Pancreas (tissue), 10 donors: Measurements from ENCODE around the gene METRN. TPM values are rescaled to one million over a fixed set of nuclear protein-coding genes. Genes with fewer than 3 reads are reported as not detected.

Experiments used
- ATAC-seq, 4 donors: fragments of 200-7000 bp; cut with Tn5 transposase; one replicate each; pipeline versions ENCODE4 v1.8.0 to v1.9.1; 2020; ENCODE audit warnings: mild to moderate bottlenecking in 4 of 4, moderate library complexity in 4 of 4
- DNase-seq, 6 donors: peaks; one replicate each; pipeline ENCODE4 v3.0.0-alpha.2; 2020
- FAIRE-seq: peaks from 2 replicates; lab custom pipeline; 2012; peaks lifted over from hg19 to GRCh38; lab: Jason Lieb, UNC
- H3K27ac ChIP-seq, 4 donors: fragments of 200-600 bp; sonication (generic); 1 replicate in 3 of 4; 2 replicates in 1 of 4; pipeline versions ENCODE4 v1.5.0 to v1.8.0; 2020
- H3K27me3 ChIP-seq, 4 donors: fragments of 200-600 bp; one replicate each; pipeline ENCODE4 v1.8.0; 2021
- H3K36me3 ChIP-seq, 3 donors: fragments of 200-600 bp; sonication (generic) in 1 of 3; one replicate each; pipeline versions ENCODE4 v1.5.0 to v1.8.0; 2020 to 2021
- H3K4me1 ChIP-seq, 3 donors: fragments of 200-600 bp; one replicate each; pipeline ENCODE4 v1.8.0; 2021
- H3K4me3 ChIP-seq, 4 donors: fragments of 200-600 bp; sonication (generic) in 2 of 4; one replicate each; pipeline versions ENCODE4 v1.5.0 to v1.8.0; 2020 to 2021
- H3K9me3 ChIP-seq, 4 donors: fragments of 200-600 bp; one replicate each; pipeline ENCODE4 v1.8.0; 2021
- WGBS, 2 donors: extraction: QIAGEN DNeasy Blood & Tissue Kit; methylation state at CpG; one replicate each; pipeline ENCODE4 v1.1.7; 2013; 5-methylcytosine and 5-hydroxymethylcytosine counted together
- intact Hi-C, 3 donors: fragments of 100-400 bp; cut with DNase I; formaldehyde crosslinking; loops; one replicate each; pipeline versions ENCODE4 v1.11.1 to v1.14.2; 2022
- polyA plus RNA-seq, 2 donors: library from polyadenylated mRNA; stranded (reverse); fragments of 200-250 nt; gene quantifications; one replicate each; pipeline ENCODE4 v1.2.3, GENCODE V29; 2013
- total RNA-seq, 6 donors: library from RNA; stranded (reverse); fragmentation: NEBNext Ultra II Directional in 4 of 6; extraction: Animal tissue kit (Norgen Biotek cat#: 25700) in 4 of 6; gene quantifications; one replicate each; pipeline versions ENCODE4 v1.2.1 to v1.2.4, GENCODE V29; 2021 to 2023
- TF ChIP-seq, protein P1 (sequence below), 4 donors: fragments of 200-600 bp; sonication (generic) in 3 of 4; IDR thresholded peaks; one replicate each; pipeline versions ENCODE4 v1.5.0 to v1.8.0; 2021; ENCODE audit warnings: antibody characterized with exemption in 4 of 4
- donor health status: healthy with polysubstance abuse.
- donor health status: DM: no; HTN: no; CAD: no; lungs with moderate emphysema.
- donor health status: DM: no; HTN: no; CAD: no.
- donor health status: control.
- donor health status: control.
- donor health status: Bipolar disorder and iron deficiency.
- donor health status: DM: yes; HTN: yes; CAD: no.
- donor health status: DM: no; HTN: no; CAD: no.
- donor health status: DM: no; HTN: no; CAD: no.
- donor health status: DM: yes; HTN: yes; CAD: no.

The METRN gene
- total and polyA plus RNA-seq, 8 donors, result 27.6 to 82.0 (median 42.2) TPM

DNA sequence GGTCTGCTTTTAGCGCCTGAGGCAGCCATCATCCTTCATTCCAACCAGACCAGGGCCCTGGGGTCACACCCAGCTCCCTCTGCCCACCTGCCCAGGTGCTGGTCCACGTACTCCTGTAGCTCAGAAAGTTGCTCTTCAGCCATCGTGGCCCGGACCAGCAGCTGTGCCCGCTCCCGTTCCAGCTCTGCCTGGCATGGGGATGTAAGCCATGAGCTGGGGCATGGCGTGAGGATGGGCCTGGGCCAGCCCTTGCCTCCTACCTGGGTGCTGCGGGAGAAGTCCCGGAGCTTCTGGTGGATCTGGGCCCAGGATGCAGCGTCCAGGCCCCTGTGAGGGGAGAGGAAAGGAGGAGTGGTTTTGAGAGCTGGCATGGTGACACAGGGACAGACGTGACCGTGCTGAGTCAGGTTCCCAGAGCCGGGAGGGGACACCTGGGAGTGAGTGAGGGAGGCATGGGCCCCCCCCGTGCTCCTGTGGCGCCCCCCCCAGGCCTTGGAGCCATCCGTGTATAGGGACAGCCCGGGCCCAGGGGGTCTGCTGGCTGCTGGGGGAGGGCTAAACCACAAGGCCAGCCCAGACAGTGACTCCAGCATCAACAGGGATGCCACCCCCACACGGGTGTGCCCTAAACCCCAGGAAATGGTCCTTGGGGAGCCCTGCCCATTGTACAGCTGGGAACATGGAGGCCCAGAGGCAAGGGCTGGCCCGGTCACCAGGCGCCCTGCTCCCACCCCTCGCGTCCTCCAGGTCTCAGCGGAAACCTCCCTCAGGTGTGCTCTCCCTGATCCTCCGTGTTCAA lies 8.1 kb downstream of the METRN start:
- no peak overlapping the region for H3K4me3 ChIP-seq
- DNase-seq (peak in 2 of 6 donors; percentile 42 to 82), ATAC-seq (no peak), FAIRE-seq (no peak)
- H3K27ac ChIP-seq, result no peak overlapping the region
- no peaks in the 10 kb centered on the region for H3K9me3 ChIP-seq
- H3K36me3 ChIP-seq, result no peaks in the 10 kb centered on the region
- intact Hi-C loops, result no loop called here
- TF ChIP-seq, protein P1, sequence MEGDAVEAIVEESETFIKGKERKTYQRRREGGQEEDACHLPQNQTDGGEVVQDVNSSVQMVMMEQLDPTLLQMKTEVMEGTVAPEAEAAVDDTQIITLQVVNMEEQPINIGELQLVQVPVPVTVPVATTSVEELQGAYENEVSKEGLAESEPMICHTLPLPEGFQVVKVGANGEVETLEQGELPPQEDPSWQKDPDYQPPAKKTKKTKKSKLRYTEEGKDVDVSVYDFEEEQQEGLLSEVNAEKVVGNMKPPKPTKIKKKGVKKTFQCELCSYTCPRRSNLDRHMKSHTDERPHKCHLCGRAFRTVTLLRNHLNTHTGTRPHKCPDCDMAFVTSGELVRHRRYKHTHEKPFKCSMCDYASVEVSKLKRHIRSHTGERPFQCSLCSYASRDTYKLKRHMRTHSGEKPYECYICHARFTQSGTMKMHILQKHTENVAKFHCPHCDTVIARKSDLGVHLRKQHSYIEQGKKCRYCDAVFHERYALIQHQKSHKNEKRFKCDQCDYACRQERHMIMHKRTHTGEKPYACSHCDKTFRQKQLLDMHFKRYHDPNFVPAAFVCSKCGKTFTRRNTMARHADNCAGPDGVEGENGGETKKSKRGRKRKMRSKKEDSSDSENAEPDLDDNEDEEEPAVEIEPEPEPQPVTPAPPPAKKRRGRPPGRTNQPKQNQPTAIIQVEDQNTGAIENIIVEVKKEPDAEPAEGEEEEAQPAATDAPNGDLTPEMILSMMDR (IDR thresholded peaks at IDR 0.05), result no peak
- H3K4me1 ChIP-seq, result peaks cover 15 to 26% (median 20%) of the 10 kb centered on the region in 3 donors
- H3K27me3 ChIP-seq, result no peaks in the 10 kb centered on the region
- 84% methylated on average over 22 to 24 of the region's 24 CpGs for WGBS, 2 donors

DNA sequence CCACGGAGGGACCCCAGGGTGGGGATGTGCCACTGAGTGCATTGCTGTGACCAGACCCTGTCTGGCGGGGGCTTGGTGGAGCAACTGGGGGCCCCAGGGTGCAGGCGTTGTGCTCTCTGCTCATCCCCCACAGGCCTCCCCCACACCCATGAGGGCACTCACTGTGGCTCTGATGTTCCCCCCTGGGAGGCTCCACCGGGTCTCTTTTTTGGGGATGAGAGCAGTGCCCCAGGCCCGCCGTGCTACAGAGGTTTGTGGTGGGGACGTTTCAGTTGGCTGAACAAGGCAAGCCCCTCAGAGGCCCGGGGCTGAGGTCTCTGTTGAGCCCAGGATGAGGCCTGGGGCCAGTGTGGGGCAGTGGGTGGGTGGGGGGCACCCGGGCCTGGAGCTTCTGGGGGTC lies 8.8 kb downstream of the METRN start:
- H3K4me3 ChIP-seq, result no peak overlapping the region
- FAIRE-seq (no peak), ATAC-seq (no peak), DNase-seq (peak in 1 of 6 donors; percentile 70)
- TF ChIP-seq, protein P1 (IDR thresholded peaks at IDR 0.05), result no peak
- 78 to 83% methylated on average over 9 of the region's 9 CpGs for WGBS, 2 donors
- no peak overlapping the region for H3K27ac ChIP-seq
- H3K4me1 ChIP-seq, result peaks cover 15 to 32% (median 25%) of the 10 kb centered on the region in 3 donors
- H3K9me3 ChIP-seq, result no peaks in the 10 kb centered on the region
- H3K36me3 ChIP-seq, result no peaks in the 10 kb centered on the region
- intact Hi-C loops, result no loop called here
- H3K27me3 ChIP-seq, result no peaks in the 10 kb centered on the region

DNA sequence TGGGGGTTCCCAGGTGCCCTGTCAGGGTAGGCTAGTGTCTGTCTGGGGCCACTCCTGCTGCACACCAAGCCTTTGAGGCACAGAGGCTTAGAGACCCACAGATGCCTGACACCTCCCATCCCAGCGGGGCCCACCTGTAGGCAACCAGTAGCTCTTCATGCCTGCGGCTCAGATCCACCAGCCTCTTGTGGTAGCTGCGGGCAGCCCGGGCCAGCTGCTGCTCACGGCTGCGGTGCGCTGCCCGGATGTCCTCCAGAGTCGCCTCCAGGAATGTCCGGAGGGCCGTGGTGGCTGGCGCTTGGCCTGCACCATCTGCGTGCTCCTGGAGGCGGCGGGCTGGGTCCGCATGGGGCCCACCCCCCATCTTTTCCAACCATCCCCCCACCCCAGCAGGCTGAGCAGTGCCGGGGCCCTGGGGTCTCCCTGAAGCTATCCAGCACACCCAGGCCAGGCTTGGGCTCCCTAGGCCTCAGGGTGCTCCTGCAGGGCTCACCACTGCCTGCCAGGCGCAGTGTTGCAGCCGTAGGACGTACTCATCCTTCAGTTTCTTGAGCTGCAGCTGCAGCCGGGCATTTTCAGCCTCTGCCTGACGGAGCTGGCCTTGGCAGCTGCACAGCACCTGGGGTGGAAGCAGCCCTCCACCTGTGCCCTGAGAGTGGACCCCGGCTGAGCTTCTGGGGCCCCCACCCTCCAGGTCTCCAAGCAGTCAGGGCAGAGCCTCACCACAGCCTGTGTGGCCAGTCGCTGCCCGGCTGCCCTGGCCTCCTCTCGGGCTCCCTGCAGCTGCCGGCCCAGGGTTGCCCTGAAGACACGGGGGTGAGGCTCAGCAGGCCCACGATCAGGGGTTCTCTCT lies 9.5 kb downstream of the METRN start:
- Histone ChIP-seq H3K27ac (no peak overlapping the region), H3K4me1 (peaks cover 15 to 32% (median 24%) of the 10 kb centered on the region in 3 donors), H3K27me3 (no peaks in the 10 kb centered on the region), H3K36me3 (no peaks in the 10 kb centered on the region), H3K4me3 (no peak overlapping the region), H3K9me3 (no peaks in the 10 kb centered on the region)
- intact Hi-C loops, result no loop called here
- peak in 2 of 6 donors; percentile 37 to 78 for DNase-seq
- ATAC-seq, result no peak
- TF ChIP-seq, protein P1 (IDR thresholded peaks at IDR 0.05), result no peak
- WGBS, 2 donors, result 58 to 61% methylated on average over 26 to 29 of the region's 29 CpGs
- no peak for FAIRE-seq

DNA sequence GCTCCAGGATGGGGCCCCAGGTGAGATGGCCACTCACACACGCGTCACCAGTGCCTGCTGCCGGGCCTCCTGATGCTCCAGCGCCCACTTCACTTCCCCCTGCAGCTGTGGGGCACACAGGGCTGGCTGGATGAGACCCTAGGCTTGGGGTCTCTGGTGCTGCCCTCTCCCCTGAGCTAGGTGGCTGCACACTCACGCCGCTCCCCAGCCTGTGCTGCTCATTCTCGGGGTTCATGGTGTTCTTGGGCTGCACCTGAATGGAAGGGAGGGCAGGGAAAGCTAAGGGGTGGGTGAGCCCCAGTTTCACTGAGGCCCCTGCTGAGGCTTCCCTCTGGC lies 10.1 kb downstream of the METRN start:
- no peak for FAIRE-seq

More for the DNA sequence above, 10.1 kb downstream of the METRN start:
- no peak overlapping the region for H3K27ac ChIP-seq
- intact Hi-C loops, result no loop called here
- H3K27me3 ChIP-seq, result no peaks in the 10 kb centered on the region
- H3K9me3 ChIP-seq, result no peaks in the 10 kb centered on the region
- DNase-seq (no peak), ATAC-seq (no peak)
- no peak overlapping the region for H3K4me3 ChIP-seq
- 62 to 77% methylated on average over 7 of the region's 7 CpGs for WGBS, 2 donors
- H3K36me3 ChIP-seq, result no peaks in the 10 kb centered on the region
- TF ChIP-seq, protein P1 (IDR thresholded peaks at IDR 0.05), result no peak
- H3K4me1 ChIP-seq, result peaks cover 10 to 26% (median 18%) of the 10 kb centered on the region in 3 donors
